Dedifferentiated amniotic fluid mesenchymal stem cell (primary cell): Measurements from ENCODE around the gene RNGTT.

Experiments used
- DNase-seq: peaks from one replicate; pipeline ENCODE4 v3.0.0-alpha.2; 2016; ENCODE audit errors: extremely low spot score

RNGTT gene

DNA sequence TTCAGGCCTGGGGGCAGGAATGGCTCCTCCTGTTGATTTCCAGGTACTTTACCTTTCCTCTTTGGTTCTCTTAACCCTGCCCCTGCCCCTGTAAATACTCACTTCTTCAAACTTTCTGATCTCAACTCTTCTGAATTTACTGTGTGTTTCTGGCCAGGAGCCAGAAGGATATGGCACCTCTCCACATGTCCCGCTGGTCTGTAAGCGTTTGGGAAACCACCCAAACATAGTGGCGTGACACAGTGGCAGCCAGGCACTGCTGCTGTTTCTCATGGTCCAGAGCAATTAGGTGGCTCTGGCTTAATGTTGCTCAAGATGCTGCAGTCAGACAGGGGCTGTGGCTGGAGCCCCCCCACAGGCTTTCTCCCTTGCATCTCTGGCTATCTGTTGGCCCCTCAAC lies 374.5 kb downstream of the RNGTT start:
- no peak for DNase-seq

- DNase-seq: no peak
These were observed 376.3 kb downstream of the RNGTT start for GRCh38 chr6:88587150-88587520.

DNA sequence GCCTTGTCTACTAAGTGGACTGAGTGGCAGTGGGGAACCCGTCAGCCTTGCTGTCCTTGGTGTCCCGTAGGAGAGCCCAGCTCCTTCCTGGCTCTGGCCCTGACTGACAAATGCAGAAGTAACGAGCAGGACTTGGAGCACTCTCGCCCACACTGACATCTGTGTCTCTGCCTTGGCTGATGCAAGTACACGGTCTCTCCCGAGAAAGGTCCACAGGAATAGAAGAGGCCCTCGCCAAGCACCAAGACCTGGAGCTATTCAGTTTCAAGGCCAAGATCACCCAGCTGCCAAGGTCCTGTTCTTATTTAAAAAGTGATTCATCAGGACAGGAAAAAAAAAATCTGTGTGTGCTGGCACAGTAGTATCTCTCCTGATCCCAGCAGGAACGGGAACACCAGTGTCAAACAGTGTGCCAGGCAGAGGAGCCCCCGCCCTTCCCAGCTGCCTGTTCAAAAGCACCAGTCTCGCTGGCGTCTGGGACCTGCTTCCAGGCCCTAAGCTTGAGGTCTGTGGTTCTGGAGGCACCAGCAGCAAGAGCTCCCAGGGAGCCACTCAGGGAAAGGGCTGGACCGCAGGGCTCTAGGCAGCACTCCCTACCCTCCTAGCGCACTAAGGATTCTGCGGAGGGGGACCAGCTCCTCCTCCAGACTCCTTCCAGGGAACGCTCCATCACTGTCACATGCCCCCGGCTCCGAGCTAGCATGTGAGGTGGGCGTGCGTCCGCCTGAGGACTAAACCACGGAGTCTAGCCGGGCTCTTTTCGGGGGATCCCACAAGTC lies 376.9 kb downstream of the RNGTT start:
- no peak for DNase-seq

DNA sequence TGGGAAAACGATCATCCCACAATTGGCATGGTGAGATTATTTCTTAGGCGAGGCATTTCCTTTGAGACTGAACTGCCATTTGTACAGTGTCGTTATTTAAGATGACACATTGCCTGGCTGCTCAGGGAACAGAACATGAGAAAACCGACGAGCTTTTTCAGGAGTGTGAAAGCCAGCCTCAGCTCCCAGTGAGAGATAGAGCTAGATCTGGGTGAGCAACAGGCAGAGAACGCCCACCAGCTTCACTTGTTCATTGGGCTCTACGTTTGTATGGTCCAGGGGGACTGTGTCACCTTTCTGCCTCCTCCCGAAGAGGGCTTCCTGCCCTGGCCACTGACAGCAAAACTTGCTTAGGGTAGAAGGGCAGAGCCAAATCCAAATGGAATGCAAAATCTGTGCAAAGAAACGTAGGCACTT lies 378.1 kb downstream of the RNGTT start:
- no peak for DNase-seq

DNA sequence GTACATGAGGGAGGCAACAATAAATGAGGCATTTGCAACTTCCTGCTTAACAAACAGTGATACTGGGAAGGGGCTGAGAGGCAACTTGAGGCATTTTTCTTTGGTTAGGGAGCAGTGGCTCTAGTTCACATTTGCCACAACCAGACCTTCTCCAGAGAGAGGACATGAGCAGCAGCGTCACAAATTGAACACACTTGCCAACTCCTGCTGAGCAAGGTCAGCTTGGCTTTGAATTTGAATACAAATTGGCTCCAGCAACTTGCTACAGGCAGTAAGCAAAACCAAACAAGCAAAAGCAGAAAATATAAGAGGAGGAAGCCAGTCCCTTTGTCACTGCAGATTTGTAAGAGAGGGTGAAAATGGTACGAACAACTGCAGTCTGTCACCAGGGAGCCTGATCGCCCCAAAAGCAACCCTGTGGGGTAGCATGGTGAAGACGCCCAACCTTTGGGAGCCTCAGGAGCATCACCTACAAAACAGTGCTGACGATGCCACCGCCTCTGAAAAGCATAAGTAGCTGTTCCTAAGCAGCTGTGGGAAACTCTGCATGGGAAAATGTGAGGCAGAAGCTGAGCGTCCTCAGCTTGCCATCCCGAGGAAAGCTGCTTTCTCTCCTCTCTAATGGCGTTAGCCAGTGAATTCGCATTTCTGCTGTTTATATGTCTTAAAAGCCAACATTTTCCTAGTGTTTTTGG lies 378.7 kb downstream of the RNGTT start:
- no peak for DNase-seq

GRCh38 chr6:88577461-88577860 lies 386.0 kb downstream of the RNGTT start:
- no peak for DNase-seq

DNA sequence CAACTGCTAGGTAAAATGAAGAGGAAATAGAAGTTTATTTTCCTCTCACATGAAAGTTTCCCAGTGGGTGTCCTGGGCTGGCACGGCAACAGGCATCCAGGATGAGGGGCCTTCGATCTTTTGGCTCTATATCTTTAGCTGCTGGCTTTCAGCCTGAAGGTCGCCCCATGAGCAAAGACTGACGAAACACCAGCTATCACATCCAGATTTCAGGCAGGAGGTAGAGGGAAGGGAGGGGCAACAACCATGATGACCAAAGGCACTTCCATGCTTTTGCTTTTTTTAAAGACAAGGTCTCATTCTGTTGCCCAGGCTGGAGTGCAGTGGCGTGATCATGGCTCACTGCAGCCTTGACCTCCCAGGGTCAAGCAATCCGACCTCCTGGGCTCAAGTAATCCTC lies 387.9 kb downstream of the RNGTT start:
- no peak for DNase-seq

DNA sequence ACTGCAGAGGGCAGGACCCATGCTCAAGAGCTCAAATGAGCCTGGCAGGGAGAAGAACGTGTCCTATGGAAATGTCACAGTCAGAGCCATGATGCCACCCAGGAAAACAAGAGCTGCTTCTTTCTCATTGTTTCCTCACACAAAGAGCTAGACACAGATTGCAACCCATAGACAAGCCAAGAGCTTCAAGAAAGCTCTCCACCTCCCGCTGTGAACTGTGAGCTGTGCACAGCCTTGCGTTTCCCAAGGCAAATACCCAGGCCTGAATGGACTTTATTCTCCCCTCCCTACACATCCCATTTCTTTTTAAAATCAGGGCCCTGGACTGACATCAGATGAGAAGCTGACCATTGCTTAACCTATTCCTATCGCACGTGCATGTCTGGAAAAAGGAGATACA lies 388.8 kb downstream of the RNGTT start:
- no peak for DNase-seq

DNA sequence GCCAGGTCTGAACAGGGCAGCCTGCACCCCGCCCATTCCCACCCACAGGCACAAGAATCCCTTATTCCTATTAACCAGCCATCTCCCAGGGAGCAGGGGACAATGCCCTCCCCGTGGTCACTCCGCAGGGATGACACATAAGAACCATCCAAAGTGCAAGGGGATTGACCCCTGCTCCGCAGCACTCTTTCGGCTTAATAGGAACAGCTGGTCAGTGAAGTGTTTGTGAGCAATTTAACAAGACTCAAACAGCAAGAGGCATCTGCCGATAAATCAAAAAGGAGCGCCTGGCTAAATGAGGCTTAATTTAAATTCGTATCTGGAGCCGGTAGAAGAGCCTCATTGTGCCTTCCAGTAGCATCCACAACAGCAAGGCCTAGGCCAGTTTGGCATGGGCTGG lies 389.4 kb downstream of the RNGTT start:
- DNase-seq: no peak

GRCh38 chr6:88573561-88573960 lies 389.9 kb downstream of the RNGTT start:
- no peak for DNase-seq

DNA sequence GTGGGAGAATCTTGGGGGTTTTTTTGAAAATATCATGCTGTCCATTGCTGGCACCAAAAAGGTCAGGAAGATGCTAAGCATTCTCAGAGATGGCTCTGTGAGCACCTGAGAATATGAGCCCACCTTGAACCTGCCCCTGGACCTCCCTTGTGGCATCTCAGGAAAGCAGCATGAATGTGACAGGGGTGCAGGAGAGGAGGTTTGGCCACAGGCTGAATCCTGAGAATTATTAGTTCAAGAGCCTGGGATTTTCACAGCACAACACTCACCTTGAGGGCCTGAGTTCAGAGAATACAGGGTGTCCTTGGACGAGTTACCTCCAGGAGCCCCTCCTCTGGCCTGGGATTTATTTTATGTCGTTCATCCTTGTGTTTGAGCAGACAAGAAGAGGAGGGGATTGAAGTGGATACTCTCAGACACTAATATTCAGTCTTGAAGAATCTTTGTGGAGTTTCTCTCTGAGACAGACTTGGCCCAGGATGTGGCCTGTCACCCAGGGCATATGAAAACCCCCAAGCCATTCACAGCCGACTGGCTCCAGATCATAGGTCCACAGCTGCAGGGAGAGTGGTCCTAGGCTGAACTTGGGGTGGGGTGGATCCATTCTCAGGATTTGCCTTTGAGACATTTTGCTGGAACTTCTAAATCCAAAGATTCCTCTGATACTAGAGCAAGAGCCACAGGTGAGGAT lies 390.8 kb downstream of the RNGTT start:
- no peak for DNase-seq

GRCh38 chr6:88569959-88570358 lies 393.5 kb downstream of the RNGTT start:
- no peak for DNase-seq

DNA sequence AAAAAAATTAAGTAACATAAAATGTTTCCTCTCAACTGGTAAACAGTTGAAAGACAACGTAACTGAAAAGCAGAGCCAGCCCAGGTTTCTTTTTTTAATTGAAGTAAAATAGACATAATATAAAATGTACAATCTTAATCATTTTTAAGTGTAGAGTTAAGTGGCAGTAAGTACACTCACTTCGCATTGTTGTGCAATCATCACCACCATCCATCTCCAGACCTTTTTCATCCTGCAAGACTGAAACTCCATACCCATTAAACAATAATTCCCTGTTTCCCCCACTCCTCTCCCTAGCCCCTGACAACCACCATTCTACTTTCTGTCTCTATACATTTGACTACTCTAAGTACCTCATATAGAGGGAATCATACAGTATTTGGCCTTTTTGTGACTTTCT lies 395.7 kb downstream of the RNGTT start:
- DNase-seq: no peak

- no peak for DNase-seq
These were observed 396.5 kb downstream of the RNGTT start for GRCh38 chr6:88566746-88567534.

DNA sequence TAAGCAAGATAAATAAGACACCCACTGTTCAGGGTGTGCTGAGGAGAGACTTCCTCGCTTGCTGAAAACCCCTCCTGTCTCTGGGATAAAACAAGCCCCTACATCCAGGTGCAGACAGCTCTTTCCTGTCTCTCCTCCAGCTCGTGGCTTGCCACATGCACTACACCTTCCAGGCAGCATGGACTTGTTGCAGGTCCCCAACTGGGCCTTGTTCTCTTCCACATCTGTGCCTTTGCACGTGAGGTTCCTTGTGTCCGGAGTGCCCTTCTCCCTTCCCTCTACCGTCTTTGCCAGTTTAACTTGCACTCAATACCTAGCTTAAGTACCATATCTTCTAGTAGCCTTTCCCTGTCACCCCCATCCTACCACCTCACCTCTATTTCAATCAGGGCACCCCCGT lies 397.6 kb downstream of the RNGTT start:
- DNase-seq: no peak

- DNase-seq: no peak
These were observed 398.0 kb downstream of the RNGTT start for GRCh38 chr6:88565409-88565811.

DNA sequence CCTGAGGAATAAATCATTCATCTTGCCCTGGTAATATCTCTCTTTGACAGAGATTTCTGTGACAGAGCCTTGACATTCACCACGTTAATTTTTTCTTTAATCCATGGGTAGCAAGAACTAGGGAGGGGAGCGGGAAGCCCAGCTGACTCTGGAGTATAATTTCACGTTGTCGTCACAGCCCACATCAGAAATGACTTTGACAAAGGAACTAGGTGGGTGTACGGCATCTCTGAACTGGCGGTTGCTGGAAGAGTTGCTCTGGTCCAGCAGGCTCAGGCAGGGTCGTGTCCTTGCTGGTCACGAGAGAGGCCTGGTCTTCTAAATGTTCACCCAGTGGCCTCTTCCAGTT lies 400.2 kb downstream of the RNGTT start:
- no peak for DNase-seq

DNA sequence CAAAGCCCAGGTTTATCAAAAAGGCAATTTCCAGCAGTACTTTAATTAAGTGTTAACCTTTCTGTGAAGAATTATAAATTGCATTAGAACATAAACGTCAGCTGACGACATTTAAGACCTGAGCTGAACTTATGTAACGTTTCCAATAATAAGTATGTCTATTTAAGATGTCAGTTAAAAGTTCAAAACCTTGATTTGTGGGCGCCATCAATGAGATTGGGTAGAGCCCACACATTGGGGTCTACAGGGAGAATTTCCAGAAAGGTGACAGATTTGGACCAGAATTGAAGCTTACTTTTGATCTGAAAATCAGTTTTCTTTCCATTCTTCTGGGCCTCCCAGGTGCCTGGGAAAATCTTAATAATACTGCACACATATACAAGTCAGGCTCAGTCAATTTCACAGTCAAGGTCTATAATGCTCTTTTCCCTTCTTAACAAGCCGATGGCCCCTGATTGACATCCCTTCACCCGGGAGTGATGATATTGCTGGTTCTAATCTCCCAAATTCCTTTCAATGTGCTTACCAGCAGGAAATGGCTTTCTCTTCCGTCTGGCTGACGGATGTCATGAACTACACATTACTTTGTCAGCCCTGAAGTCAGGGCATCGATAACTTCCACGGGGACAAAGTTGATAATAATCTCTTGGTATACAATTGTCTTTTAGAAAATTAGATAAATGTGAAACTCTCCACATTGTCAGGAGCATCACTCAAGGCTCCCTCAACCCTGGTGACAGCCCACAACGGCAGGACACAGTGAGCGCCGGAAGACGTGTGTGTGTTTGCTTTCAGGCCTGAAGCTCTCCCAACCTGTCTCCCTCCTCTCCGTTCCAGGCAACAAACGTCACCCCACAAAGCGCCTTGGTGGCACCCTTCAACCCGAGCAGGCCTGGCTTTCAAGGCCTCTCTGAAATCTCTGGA lies 400.8 kb downstream of the RNGTT start:
- no peak for DNase-seq

GRCh38 chr6:88561954-88562315 lies 401.5 kb downstream of the RNGTT start:
- no peak for DNase-seq

DNA sequence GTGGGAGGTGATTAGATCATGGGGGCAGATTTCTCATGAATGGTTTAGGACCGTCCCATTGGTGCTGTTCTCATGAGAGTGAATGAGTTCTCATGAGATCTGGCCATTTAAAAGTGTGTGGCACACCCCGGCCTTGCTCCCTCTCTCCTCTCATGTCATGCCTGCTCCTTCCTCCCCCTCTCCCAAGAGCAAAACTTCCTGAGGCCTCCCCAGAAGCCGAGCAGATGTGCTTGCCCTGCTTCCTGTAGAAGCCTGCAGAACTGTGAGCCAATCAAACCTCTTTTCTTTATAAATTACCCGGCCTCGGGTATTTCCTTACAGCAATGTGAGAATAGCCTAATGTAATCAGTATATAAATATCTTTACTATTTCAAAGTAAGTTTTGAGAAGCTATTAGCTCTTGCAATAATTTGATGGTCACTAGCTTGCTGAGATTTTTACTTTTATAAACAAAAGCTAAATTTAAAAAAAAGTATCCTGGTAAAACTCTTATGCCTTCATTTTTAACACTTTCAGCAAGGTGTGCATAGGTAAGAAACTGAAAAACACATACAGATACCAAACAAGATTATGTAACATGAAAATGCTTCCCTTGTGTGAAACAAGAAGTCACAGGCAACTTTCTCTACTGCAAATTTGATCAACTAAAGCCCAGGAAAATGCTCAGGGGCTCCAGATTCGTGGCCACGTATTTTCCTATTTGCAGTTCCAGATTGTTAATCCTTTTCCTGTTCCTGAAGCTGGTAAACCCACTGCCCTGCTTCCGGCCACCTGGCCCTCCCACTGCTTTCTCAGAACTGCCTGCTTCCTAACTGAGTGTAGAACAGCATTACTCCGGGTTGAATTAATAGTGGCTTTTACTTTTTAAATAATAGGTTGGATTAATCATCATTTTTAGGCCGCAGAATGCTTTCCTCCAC lies 402.1 kb downstream of the RNGTT start:
- no peak for DNase-seq
